Prostate gland (tissue), 2 donors: ENCODE measurements around the gene DLST. TPM values are rescaled to one million over a fixed set of nuclear protein-coding genes. Genes with fewer than 3 reads are reported as not detected.

ENCODE experiments used
- DNase-seq: peaks from one replicate; pipeline ENCODE4 v3.0.0-alpha.2; 2019; ENCODE audit warnings: low spot score
- H3K27ac ChIP-seq, 2 donors: fragments of 200-600 bp; sonication (generic); 2 replicates each; pipeline ENCODE4 v1.5.1; 2017 to 2019
- H3K27me3 ChIP-seq: fragments of 200-600 bp; sonication (generic); replicated peaks from 2 replicates; pipeline ENCODE4 v1.5.1; 2019; ENCODE audit not compliant: insufficient read depth
- H3K36me3 ChIP-seq, 2 donors: fragments of 200-600 bp; sonication (generic); 1 replicate in 1 of 2; 2 replicates in 1 of 2; pipeline versions ENCODE4 v1.5.1 to v1.8.1; 2017 to 2019
- H3K4me1 ChIP-seq: fragments of 200-600 bp; sonication (generic); replicated peaks from 2 replicates; pipeline ENCODE4 v1.5.1; 2019
- H3K4me3 ChIP-seq, 2 donors: fragments of 200-600 bp; sonication (generic); 2 replicates each; pipeline ENCODE4 v1.5.1; 2017 to 2019
- H3K9me3 ChIP-seq: fragments of 200-600 bp; sonication (generic); 2 replicates; pipeline ENCODE4 v1.5.1; 2017
- POLR2A ChIP-seq: fragments of 450-650 bp; IDR thresholded peaks from one replicate; pipeline ENCODE4 v1.6.1; 2016; ENCODE audit warnings: antibody characterized with exemption, mild to moderate bottlenecking
- POLR2AphosphoS5 ChIP-seq: sonication (generic); formaldehyde crosslinking; IDR thresholded peaks from one replicate; pipeline ENCODE4 v1.6.1; 2017; ENCODE audit warnings: antibody characterized with exemption
- WGBS: methylation state at CpG from one replicate; pipeline ENCODE4 v1.1.5; 2018; 5-methylcytosine and 5-hydroxymethylcytosine counted together
- intact Hi-C: fragments of 100-400 bp; cut with DNase I; formaldehyde crosslinking; loops from one replicate; pipeline ENCODE4 v1.14.2; 2022
- total RNA-seq, 2 donors: library from RNA; depleted of rRNA; stranded (reverse); fragments of >200 nt; gene quantifications; one replicate each; pipeline ENCODE4 v1.1.0, GENCODE V29; 2016
- TF ChIP-seq, protein P1 (sequence below), 4 experiments: fragments of 200-600 bp in 2 of 4; fragments of 450-650 bp in 2 of 4; sonication (generic) in 2 of 4; IDR thresholded peaks; 1 replicate in 3 of 4; 2 replicates in 1 of 4; pipeline ENCODE4 v1.5.1; 2016 to 2019; ENCODE audit warnings: antibody characterized with exemption in 4 of 4, mild to moderate bottlenecking in 2 of 4, moderate library complexity in 2 of 4

The DLST gene
- 10 to 100 TPM; 44.9 to 93.0 TPM for total RNA-seq

DNA sequence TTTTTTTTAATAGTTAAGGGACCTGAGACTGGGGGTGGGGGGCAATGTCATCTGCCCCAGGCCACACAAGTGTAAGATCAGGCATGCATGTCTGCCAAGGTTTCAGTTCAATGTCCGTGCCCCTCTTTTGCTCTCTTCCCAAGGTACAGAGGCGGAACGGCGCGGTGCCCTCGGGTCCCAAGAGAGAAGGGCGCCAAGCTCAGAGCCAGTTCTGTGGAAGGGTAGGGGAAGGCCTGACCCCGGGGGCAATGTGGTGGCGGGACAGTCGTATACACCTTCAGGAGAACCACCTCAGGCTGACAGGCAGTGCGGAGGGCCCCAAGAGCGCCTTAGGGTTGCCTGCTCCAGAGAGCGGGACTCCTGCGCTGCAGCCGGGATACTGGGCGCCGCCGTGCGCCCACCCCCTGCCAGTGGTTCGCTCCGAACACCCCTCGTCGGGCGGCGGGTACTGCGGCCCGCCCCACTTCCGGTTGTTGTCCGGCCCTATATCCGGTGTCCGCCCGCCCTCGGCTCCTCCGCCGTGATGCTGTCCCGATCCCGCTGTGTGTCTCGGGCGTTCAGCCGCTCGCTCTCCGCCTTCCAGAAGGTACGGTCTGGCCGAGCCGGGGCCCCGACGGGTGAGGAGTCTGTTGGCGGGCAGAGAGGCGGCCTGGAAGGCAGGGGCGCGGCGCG lies at the start of gene DLST:
Gene DLST (plus strand): TSS at position 486 of the 672 bp plus-strand sequence. CDS start 38 bp downstream, at position 524.
- TF ChIP-seq POLR2AphosphoS5 (peak; percentile 93), POLR2A (peak; percentile 76)
- TF ChIP-seq, protein P1, sequence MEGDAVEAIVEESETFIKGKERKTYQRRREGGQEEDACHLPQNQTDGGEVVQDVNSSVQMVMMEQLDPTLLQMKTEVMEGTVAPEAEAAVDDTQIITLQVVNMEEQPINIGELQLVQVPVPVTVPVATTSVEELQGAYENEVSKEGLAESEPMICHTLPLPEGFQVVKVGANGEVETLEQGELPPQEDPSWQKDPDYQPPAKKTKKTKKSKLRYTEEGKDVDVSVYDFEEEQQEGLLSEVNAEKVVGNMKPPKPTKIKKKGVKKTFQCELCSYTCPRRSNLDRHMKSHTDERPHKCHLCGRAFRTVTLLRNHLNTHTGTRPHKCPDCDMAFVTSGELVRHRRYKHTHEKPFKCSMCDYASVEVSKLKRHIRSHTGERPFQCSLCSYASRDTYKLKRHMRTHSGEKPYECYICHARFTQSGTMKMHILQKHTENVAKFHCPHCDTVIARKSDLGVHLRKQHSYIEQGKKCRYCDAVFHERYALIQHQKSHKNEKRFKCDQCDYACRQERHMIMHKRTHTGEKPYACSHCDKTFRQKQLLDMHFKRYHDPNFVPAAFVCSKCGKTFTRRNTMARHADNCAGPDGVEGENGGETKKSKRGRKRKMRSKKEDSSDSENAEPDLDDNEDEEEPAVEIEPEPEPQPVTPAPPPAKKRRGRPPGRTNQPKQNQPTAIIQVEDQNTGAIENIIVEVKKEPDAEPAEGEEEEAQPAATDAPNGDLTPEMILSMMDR (IDR thresholded peaks at IDR 0.05) = peak in 2 of 4 experiments; percentile 28 to 31
- under 1% methylated on average over 24 of the region's 53 CpGs for WGBS
- DNase-seq = peak; percentile 75
- Histone ChIP-seq H3K4me3 (peak within 1 kb of the TSS; percentile 83 to 96), H3K4me1 (peaks cover 5% of the 10 kb centered on the region), H3K27ac (peak within 1 kb of the TSS; percentile 91 to 92), H3K9me3 (no peaks in the 10 kb centered on the region), H3K36me3 (no peaks in the 10 kb centered on the region), H3K27me3 (no peaks in the 10 kb centered on the region)
- intact Hi-C loops = no loop called here

DNA sequence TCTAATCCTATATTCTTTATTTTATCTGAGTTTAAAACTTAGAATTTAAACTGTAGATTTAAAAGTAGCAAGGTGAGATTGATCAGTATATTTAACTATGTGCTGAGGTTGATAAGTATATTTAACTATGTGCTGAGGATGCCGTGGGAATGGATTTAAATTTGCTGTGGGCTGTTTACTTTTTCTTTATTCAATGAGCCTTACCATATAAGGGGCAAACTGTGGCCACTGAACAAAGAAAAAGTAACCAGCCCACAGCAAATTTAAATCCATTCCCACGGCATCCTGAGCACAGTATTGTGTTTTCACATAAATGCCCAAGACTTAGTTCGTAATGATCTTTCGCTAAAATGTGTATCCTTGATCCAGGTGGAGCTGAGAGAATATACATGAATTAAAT lies 48.9 kb upstream of the DLST start:
- no peak overlapping the region for H3K4me3 ChIP-seq
- WGBS = 80% methylated on average over 4 of the region's 4 CpGs
- TF ChIP-seq POLR2A (no peak), POLR2AphosphoS5 (no peak)
- H3K4me1 ChIP-seq = peaks cover 4% of the 10 kb centered on the region
- no peaks in the 10 kb centered on the region for H3K36me3 ChIP-seq
- no peak for DNase-seq
- intact Hi-C loops = no loop called here
- H3K27ac ChIP-seq = no peak overlapping the region
- no peaks in the 10 kb centered on the region for H3K9me3 ChIP-seq
- no peaks in the 10 kb centered on the region for H3K27me3 ChIP-seq

DNA sequence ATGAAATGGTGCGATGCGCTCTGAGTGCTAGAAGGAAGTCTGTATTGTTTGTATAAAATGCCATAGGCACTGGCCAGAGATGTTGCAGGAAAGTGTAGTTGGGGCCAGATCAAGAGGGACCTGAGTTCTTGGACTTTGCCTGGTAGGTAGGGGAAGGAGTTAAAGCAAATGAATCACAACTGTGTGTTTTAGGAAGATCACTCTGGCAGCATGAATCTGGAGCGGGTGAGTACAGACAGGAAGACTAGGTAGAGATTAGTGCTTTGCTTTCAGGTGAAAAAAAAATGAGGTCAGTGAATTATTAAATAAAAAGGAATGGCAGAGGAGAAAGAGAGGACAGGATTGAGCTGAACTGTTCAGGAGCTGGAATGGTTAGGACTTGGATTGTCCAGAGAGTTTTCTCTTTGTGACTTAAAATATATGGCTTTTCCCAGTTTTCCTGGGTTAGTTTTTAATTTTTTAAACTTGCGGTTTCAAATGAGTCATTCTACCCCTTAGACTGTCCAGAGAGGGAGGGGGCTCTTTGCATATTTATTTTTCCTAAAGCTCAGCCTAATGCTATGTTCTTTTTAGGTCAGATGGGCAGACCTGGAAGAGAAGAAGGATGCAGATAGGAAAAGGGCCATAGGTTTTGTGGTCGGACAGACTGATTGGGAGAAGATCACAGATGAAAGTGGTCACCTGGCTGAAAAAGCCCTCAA lies 46.9 kb upstream of the DLST start:
- TF ChIP-seq POLR2A (no peak), POLR2AphosphoS5 (no peak)
- TF ChIP-seq, protein P1 (IDR thresholded peaks at IDR 0.05) = no peak
- Histone ChIP-seq H3K27ac (no peak overlapping the region), H3K36me3 (no peaks in the 10 kb centered on the region), H3K4me3 (no peak overlapping the region), H3K27me3 (no peaks in the 10 kb centered on the region), H3K9me3 (no peaks in the 10 kb centered on the region), H3K4me1 (peaks cover 4% of the 10 kb centered on the region)
- intact Hi-C loops = no loop called here
- DNase-seq = no peak
- WGBS = 74% methylated on average over 5 of the region's 5 CpGs

- Histone ChIP-seq H3K27me3 (no peaks in the 10 kb centered on the region), H3K4me1 (peaks cover 4% of the 10 kb centered on the region), H3K27ac (peak overlapping the region in 1 of 2 donors; percentile 20), H3K4me3 (no peak overlapping the region), H3K9me3 (no peaks in the 10 kb centered on the region), H3K36me3 (no peaks in the 10 kb centered on the region)
- intact Hi-C loops = no loop called here
- WGBS = 52% methylated on average over 7 of the region's 7 CpGs
- TF ChIP-seq POLR2AphosphoS5 (no peak), POLR2A (no peak)
- TF ChIP-seq, protein P1 (IDR thresholded peaks at IDR 0.05) = no peak
- DNase-seq = no peak
Observed at GRCh38 chr14:74835645-74836250, 46.0 kb upstream of the DLST start.

DNA sequence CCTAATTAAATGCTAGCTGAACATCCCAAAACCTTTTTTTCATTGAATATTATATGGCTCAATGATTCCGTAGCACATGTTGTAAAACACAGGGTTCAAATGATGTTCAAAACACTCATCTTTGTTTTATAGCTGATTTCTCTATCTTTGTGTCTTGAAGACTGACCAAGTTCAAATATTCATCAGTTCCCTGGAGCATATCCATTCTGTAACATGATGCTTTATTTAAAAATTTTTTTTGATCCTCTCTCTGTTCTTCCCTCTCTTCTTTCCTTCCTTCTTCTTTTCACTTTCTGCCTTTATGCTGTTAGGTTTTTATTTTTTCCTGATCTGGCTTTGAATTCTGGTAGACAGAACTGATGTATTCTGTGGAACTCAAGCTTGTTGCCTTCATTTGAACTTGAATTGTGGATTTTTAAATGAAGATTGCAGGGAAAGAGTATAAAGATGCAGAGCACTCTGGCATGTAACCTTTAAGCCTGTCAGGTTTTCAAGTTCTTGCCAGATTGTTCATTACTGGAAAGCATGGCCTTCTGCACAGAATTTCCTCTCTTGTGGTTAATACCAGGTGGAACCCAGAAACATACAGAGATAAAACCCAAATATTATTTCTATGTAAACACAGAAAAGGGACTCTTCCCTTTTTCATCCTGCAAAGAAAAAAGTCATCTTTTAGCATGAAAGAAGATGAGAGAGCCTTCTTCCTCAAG lies 45.3 kb upstream of the DLST start:
- WGBS = 32% methylated on average over 1 of the region's 1 CpG
- Histone ChIP-seq H3K27ac (peak overlapping the region in 1 of 2 donors; percentile 20), H3K9me3 (no peaks in the 10 kb centered on the region), H3K4me1 (peaks cover 4% of the 10 kb centered on the region), H3K4me3 (no peak overlapping the region), H3K36me3 (no peaks in the 10 kb centered on the region), H3K27me3 (no peaks in the 10 kb centered on the region)
- DNase-seq = no peak
- TF ChIP-seq POLR2A = no peak
- intact Hi-C loops = no loop called here
